NCI-H1048 (cell line): Measurements from ENCODE around the gene CDCP1.

ENCODE experiments used
- DNase-seq: peaks from one replicate; lab custom pipeline; 2025; lab: John Stamatoyannopoulos, UW

CDCP1 gene

GRCh38 chr3:45137656-45138181 is 8.5 kb downstream of the CDCP1 start:
- DNase-seq = no peak

GRCh38 chr3:45135959-45136358 is 10.2 kb downstream of the CDCP1 start:
- DNase-seq = no peak

GRCh38 chr3:45134758-45135521 is 11.2 kb downstream of the CDCP1 start:
- no peak for DNase-seq

GRCh38 chr3:45132568-45133211 is 13.5 kb downstream of the CDCP1 start:
- no peak for DNase-seq

GRCh38 chr3:45131201-45131600 is 15.0 kb downstream of the CDCP1 start:
- no peak for DNase-seq

- DNase-seq = no peak
These were observed 15.7 kb downstream of the CDCP1 start for GRCh38 chr3:45130476-45130875.

GRCh38 chr3:45128950-45129349 is 17.2 kb downstream of the CDCP1 start:
- DNase-seq = no peak

GRCh38 chr3:45127130-45127822 is 18.9 kb downstream of the CDCP1 start:
- DNase-seq = no peak

- no peak for DNase-seq
These were observed 19.4 kb downstream of the CDCP1 start for GRCh38 chr3:45126730-45127129.

- no peak for DNase-seq
These were observed 20.6 kb downstream of the CDCP1 start for GRCh38 chr3:45125550-45126026.

- no peak for DNase-seq
These were observed 21.2 kb downstream of the CDCP1 start for GRCh38 chr3:45124956-45125355.

GRCh38 chr3:45124352-45124751 is 21.8 kb downstream of the CDCP1 start:
- no peak for DNase-seq

- no peak for DNase-seq
These were observed 22.5 kb downstream of the CDCP1 start for GRCh38 chr3:45123581-45124269.

GRCh38 chr3:45123030-45123429 is 23.1 kb downstream of the CDCP1 start:
- DNase-seq = no peak

- DNase-seq = no peak
These were observed 25.6 kb downstream of the CDCP1 start for GRCh38 chr3:45120359-45121158.

- no peak for DNase-seq
These were observed 26.3 kb downstream of the CDCP1 start for GRCh38 chr3:45119824-45120358.

GRCh38 chr3:45119376-45119775 is 26.8 kb downstream of the CDCP1 start:
- DNase-seq = no peak

GRCh38 chr3:45118615-45119071 is 27.5 kb downstream of the CDCP1 start:
- DNase-seq = no peak

- no peak for DNase-seq
These were observed 29.8 kb downstream of the CDCP1 start for GRCh38 chr3:45116350-45116749.

GRCh38 chr3:45113625-45114050 is 32.5 kb downstream of the CDCP1 start:
- DNase-seq = no peak

- DNase-seq = no peak
These were observed 33.2 kb downstream of the CDCP1 start for GRCh38 chr3:45112939-45113338.
